NCI-H2107 treated with DMSO at 0.1 percent for 48 hours (cell line): ENCODE measurements around the gene STH.

Experiments used
- DNase-seq: peaks from one replicate; lab custom pipeline; 2025; ENCODE audit not compliant: unreplicated experiment; lab: John Stamatoyannopoulos, UW

Gene STH

DNA sequence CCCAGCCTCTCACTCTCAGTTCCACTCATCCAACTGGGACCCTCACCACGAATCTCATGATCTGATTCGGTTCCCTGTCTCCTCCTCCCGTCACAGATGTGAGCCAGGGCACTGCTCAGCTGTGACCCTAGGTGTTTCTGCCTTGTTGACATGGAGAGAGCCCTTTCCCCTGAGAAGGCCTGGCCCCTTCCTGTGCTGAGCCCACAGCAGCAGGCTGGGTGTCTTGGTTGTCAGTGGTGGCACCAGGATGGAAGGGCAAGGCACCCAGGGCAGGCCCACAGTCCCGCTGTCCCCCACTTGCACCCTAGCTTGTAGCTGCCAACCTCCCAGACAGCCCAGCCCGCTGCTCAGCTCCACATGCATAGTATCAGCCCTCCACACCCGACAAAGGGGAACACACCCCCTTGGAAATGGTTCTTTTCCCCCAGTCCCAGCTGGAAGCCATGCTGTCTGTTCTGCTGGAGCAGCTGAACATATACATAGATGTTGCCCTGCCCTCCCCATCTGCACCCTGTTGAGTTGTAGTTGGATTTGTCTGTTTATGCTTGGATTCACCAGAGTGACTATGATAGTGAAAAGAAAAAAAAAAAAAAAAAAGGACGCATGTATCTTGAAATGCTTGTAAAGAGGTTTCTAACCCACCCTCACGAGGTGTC, 26.6 kb downstream of the STH start:
- no peak for DNase-seq

DNA sequence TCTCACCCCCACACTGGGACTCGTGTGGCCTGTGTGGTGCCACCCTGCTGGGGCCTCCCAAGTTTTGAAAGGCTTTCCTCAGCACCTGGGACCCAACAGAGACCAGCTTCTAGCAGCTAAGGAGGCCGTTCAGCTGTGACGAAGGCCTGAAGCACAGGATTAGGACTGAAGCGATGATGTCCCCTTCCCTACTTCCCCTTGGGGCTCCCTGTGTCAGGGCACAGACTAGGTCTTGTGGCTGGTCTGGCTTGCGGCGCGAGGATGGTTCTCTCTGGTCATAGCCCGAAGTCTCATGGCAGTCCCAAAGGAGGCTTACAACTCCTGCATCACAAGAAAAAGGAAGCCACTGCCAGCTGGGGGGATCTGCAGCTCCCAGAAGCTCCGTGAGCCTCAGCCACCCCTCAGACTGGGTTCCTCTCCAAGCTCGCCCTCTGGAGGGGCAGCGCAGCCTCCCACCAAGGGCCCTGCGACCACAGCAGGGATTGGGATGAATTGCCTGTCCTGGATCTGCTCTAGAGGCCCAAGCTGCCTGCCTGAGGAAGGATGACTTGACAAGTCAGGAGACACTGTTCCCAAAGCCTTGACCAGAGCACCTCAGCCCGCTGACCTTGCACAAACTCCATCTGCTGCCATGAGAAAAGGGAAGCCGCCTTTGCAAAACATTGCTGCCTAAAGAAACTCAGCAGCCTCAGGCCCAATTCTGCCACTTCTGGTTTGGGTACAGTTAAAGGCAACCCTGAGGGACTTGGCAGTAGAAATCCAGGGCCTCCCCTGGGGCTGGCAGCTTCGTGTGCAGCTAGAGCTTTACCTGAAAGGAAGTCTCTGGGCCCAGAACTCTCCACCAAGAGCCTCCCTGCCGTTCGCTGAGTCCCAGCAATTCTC, 27.4 kb downstream of the STH start:
- no peak for DNase-seq

DNA sequence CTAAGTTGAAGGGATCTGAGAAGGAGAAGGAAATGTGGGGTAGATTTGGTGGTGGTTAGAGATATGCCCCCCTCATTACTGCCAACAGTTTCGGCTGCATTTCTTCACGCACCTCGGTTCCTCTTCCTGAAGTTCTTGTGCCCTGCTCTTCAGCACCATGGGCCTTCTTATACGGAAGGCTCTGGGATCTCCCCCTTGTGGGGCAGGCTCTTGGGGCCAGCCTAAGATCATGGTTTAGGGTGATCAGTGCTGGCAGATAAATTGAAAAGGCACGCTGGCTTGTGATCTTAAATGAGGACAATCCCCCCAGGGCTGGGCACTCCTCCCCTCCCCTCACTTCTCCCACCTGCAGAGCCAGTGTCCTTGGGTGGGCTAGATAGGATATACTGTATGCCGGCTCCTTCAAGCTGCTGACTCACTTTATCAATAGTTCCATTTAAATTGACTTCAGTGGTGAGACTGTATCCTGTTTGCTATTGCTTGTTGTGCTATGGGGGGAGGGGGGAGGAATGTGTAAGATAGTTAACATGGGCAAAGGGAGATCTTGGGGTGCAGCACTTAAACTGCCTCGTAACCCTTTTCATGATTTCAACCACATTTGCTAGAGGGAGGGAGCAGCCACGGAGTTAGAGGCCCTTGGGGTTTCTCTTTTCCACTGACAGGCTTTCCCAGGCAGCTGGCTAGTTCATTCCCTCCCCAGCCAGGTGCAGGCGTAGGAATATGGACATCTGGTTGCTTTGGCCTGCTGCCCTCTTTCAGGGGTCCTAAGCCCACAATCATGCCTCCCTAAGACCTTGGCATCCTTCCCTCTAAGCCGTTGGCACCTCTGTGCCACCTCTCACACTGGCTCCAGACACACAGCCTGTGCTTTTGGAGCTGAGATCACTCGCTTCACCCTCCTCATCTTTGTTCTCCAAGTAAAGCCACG, 28.3 kb downstream of the STH start:
- no peak for DNase-seq

DNA sequence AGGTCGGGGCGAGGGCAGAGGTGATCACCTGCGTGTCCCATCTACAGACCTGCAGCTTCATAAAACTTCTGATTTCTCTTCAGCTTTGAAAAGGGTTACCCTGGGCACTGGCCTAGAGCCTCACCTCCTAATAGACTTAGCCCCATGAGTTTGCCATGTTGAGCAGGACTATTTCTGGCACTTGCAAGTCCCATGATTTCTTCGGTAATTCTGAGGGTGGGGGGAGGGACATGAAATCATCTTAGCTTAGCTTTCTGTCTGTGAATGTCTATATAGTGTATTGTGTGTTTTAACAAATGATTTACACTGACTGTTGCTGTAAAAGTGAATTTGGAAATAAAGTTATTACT, 28.9 kb downstream of the STH start:
- DNase-seq, result no peak

DNA sequence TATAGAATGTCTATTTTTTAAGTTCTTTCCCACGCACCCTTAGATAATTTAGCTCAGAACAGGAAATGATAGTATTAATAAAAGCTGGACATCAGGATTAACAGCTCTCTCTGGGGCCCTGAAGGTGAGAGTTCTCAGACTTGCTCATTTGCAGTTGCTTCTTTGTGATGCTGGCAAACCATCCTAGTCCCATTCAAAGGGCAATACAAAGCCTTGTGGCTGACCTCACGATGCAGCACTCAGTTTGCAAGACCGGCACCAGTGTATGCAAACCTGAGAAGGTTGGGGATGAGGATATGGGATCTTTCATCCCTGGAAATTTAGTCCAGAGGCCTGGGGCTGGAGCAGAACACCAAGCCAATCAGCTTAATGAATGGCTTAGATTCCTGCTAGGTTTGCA, 29.3 kb downstream of the STH start:
- no peak for DNase-seq

DNA sequence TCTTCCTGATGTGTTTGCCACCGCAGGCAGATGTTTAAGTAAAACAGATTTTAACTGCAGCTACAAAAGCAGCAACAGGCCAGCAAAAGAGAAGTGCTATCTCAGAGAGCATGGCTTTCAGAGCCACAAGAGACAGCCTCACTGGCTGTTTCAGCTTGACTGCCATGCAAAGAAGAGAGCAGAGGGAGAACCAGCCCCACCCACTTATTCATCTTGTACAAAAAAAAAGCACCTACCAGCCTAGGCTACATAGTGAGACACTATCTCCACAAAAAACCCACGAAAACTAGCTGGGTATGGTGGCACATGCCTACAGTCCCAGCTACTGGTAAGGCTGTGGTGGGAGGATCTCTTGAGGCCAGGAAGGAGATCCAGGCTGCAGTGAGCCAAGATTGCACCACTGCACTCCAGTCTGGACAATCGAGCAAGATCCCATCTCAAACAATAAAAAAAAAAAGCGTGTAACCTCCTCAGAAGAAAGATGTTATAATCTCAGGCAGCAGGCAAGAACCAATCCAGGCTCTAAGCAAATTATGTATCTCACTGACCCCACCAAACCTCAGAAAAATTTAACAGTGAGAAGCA, 30.0 kb downstream of the STH start:
- no peak for DNase-seq

DNA sequence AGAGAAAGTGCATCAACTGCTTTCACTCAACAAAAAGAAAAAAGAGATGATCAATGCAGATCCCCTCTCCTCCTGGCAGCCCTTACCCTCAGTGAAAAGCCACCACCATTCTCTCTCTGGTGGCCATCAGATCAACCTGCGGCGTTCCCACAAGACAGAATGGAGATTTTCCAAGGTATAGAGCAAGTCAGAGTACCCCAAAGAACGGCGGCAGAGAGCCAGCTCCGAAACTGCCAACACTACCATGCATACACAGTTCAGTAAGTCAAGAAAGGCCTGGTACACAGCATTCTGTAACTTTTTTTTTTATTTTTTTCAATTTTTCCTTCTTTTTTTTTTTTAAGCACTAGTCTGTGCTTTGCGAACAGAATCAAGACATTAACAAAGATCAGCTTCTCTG, 30.6 kb downstream of the STH start:
- DNase-seq, result no peak

DNA sequence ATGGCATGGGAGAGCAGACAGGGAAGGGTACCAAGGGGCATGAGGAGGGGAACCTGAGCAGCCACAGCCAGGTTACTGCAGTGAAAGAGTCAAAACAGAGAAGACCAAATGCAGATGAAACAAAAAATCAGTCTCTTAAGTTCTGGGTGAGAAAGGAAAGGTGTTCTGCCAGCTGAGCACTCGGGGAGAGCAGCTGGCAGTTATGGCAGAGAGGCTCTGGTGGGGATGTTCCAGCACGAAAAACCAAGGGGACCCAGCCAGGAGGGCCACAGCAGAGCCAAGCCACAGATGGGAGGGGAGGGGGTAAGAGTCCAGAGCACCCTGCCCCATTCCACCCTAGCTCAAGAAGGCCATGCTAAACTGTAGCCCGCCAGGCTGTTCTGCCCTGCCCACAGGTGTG, 31.7 kb downstream of the STH start:
- DNase-seq, result no peak

DNA sequence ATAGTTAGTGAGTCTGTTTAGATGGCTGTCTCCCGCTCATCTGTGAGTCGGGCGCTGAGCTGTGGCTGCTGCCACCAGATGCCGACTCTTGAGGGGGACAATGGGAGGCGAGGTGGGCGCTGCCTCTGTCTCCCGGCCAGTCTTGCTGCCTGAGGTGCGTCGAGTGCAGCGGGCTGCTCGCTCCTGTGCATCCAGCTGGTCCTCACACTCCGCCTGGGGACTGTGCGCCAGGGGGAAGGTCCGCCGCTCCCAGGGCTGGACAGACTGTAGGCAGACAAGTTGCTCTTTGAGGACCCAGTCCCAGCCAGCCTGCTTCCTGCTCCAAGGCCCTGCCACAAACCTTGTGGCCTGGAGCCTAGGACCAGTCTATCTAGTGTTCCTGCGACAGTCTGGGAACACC, 32.4 kb downstream of the STH start:
- DNase-seq, result no peak

DNA sequence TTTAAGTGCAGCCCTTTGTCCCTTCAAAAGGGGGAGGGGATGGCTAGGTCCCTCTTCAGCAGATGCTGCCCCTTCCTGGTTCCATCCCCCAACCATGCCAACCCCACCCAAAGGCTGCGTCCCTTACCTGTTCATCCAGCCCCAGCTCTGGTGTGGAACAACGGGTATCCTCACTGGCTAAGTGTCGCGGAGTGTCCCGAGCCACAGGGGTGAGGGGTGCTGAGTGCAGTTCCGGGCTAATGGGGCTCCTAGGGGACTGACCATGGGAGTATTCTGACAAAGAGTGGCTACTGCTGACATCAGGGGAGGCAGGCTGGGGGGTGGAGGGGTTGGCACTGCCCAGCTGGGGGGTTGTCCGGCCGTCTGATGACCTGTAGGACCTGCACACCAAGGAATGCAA, 32.9 kb downstream of the STH start:
- DNase-seq, result no peak

DNA sequence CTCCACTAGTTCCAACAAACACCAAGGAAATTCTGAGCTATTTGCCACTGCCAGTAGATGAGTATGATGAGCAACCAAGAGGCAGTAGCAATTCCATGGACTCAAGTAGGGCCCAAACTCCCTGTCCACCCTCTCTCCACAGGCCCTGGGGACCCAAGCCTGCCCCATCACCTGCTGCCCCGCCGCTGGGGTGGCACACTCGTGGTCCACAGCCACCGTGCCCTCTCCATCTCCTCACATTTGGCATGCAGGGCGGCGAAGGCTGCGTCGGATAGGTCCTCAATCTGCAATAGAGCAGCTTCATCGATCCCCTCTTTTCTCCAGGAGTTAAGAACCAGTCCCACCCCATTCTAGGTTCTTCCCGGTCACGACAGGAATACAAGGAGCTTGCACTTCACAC, 33.9 kb downstream of the STH start:
- DNase-seq, result no peak

DNA sequence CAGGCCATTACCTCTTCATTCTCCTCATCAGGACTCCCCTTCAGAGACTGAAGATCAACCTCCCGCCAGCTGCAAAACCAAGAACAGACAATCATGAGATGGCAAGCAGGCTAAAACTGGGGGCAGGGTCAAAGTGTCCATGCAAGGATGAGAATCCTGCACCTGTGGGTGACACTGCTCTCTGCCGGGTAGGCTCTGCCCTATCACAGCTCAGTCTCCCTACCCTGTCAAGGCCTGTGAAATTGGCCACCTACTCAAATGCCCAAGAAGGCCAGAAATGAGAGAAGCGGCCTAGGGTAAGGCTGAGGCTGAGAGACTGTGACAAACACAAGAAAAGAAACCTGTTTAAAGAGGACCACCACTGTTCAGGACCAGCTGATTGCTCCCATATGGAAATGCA, 34.3 kb downstream of the STH start:
- no peak for DNase-seq

DNA sequence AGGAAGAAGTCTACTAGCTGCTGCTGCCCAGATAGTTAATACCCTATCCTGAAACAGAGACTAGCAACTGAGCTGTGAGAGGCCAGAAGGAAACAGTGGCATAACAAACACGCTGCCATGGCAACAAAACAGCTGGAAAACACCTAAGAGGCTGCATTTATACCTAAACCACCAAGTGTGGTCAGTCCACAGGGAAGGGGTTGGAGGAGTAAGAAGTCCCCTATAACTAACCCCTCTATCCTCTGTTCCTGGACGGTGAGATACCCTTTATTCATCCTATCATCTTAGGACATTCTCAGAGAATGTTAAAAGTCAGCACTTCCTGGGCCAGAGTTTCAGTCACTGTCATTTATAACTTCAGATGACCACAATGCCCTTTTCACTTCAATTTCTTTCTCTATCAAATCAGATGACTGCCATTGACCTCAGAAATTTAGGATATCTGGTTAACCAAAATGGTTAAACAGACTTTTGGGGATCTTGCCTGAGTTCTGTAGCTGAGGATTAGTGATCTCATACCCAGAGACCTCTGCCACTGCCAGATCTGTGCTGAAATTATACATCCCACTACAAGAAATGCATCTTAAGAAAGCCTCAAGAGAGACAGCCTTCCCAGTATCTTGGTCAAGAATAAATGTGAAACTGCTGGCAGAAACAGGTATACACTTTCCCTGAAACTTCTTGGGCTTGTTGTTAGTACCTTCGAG, 36.2 kb downstream of the STH start:
- no peak for DNase-seq

DNA sequence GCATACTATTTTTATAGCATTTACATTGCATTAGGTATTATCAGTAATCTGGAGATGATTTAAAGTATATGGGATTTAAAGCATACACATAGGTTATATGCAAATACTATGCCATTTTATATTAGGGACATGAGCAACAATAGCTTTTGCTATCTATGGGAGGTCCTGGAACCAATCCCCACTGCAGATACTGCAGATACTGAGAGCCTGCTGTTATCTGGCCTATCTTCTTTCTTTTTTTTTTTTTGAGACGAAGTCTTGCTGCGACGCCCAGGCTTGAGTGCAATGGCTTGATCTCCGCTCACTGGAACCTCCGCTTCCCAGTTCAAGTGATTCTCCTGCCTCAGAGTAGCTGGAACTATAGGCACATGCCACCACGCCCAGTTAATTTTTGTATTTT, 37.4 kb downstream of the STH start:
- no peak for DNase-seq

DNA sequence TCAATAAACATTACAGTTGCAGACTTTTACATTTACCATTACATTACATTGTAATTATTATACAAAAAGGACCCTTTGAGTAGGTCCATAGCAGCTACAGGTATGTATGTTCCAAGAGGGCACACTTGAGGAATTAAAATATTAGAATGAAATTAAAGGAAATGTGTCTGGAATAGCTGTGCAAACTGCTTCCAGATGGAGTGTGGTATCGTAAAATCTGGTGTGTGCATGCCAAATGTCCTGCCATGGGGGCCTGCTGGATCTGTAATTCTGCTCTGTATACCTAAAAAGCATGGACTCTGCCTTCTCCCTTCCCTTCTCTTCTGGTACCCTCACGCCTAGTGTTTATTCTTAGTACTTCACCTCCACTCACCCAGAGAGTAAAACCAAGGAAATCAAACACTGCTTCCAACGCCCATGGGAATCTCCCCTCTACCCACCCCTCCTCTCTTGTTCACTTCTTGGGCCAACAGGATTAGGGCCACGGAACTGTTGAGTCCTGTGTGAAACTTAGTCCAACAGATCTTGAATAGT, 38.7 kb downstream of the STH start:
- no peak for DNase-seq

DNA sequence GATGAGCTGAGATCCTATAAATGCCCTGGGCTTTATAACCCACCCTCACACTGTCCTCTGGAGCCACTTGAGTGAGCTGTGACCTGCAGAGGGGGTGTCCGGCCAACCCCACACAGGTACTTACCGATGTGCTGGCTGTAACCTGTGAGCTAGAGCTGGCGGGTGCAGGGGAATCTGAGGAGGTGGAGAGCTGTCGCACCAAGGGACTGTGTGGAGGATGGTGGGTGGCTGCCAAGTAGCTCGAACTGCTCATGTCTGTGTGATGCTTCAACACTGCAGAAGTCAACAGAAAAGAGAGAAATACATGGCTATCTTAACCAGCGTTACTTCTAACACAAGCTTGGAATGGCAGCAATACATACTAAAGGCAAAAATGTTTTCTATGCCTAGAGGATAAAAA, 39.4 kb downstream of the STH start:
- DNase-seq, result no peak

DNA sequence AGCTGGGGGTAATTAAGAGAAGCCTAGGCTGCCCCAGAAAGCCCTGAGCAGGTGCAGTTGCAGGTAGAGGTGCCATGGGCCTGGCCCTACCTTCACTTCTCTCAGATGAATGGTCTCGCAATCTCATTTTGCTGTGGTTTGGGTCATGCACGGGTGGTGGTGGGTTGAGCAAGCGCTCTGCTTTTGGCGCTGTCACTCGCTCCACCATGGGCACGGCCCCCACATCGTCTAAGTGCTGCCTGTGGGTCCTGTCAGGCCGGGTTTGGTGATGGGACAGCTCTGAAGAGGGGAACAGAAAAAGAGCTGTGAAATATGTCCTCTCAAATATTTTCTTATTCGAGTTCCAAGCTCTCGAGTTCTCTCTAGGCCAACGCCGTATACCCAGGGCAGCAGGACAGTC, 39.9 kb downstream of the STH start:
- no peak for DNase-seq

DNA sequence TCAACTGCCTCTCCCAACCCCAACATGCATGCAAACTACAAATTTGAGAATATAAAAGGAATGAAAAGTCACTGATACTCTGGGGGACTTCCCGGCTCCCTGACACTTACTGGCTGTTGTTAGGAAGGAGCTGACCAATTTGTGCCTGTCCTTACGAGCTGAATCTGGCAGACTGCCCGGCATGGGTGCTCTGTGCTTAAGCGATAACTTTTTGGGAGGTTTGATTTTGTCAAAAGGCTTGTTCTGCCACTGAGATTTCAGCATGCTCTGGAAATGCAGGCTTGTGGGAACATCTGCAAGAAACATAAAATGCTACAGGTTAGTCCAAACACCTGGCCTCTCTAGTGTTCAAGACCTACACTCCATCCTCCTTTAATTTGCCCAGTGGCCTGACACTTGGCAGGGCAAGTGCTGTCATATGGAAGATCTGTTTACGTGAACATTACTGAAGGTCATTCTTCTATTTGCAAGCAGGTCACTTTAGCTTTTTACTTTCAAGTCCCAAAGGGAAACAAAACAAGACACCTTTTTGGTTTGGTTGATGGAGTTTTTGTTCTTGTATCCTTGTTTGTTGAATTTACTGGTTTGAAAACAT, 40.6 kb downstream of the STH start:
- no peak for DNase-seq

DNA sequence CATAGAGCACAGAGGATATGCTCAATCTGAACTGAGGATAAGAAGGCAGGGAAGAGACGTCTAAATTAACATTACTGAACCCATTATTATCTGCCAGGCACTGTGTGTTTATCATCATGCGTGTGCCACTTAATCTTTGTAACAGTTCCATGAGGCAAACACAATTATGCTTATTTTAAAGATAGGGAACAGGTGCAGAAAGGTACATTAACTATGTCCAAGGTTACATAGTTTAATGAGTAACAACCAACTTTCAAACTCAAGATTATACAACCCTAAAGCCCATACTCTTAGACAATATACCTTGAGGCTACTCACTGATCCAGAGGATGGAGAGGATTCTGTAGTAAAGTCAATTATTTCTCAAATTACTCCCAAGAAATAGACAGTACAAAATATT, 43.2 kb downstream of the STH start:
- DNase-seq, result no peak

DNA sequence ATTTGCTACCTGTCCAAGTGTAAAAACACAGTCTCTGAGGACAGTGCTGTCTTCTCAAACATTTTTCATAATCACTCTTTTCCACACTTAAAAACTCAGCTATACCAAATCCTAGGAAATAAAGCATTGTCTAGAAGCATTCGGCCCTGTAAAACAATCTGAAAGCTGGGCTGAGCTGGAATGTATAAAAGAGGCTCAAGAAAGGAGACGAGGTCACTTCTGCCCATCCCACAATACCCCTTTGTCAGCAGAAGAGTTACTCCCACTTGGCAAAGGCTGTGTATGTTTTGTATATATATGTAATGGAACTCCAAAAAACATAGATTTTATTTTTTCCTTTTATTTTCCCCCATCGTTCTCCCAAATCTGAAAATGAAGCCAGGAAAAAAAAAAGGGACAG, 43.9 kb downstream of the STH start:
- no peak for DNase-seq
